Lower leg skin (tissue), 3 donors: ENCODE measurements around the gene BATF.

ENCODE experiments used
- CTCF ChIP-seq, 3 donors: fragments of 450-650 bp; IDR thresholded peaks; one replicate each; pipeline ENCODE4 v1.5.1; 2016; ENCODE audit warnings: antibody characterized with exemption in 3 of 3, mild to moderate bottlenecking in 3 of 3, moderate library complexity in 2 of 3
- POLR2A ChIP-seq, 2 donors: fragments of 450-650 bp; IDR thresholded peaks; one replicate each; pipeline ENCODE4 v1.6.1; 2016 to 2017; ENCODE audit warnings: antibody characterized with exemption in 2 of 2, mild to moderate bottlenecking in 1 of 2, moderate library complexity in 1 of 2

GRCh38 chr14:75501080-75501479 is 21.2 kb upstream of the BATF start:
- TF ChIP-seq CTCF (IDR thresholded peaks at IDR 0.05) (no peak), POLR2A (IDR thresholded peaks at IDR 0.05) (no peak)
